Measurements from ENCODE around the gene GPBAR1.

The GPBAR1 gene

GRCh38 chr2:218295029-218295428 lies 34.2 kb downstream of the GPBAR1 start:
- Histone ChIP-seq H3K4me2 (ENCODE audit: low read depth, low read length, poor library complexity, severe bottlenecking) (no peak overlapping the region), H3K27me3 (ENCODE audit: low read length) (no peaks in the 10 kb centered on the region), H3K27ac (ENCODE audit: low read depth, low read length) (no peak overlapping the region), H3K9ac (ENCODE audit: low read length) (no peak overlapping the region), H3K36me3 (ENCODE audit: low read length) (no peaks in the 10 kb centered on the region), H3F3A (ENCODE audit: insufficient read depth) (no peaks in the 10 kb centered on the region), H3K4me3 (ENCODE audit: insufficient read depth, low read length, poor library complexity, severe bottlenecking) (no peak overlapping the region), H3K9me3 (ENCODE audit: insufficient read depth, low read length) (no peaks in the 10 kb centered on the region), H3K9me2 (replicated peaks; ENCODE audit: insufficient read depth, low read length) (no peaks in the 10 kb centered on the region), H2AFZ (ENCODE audit: low read depth, low read length, severe bottlenecking) (no peak overlapping the region), H3K79me2 (ENCODE audit: insufficient read depth, low read length) (no peaks in the 10 kb centered on the region), H4K20me1 (ENCODE audit: low read depth, low read length) (no peaks in the 10 kb centered on the region)
- TF ChIP-seq CTCF (IDR thresholded peaks at IDR 0.05; ENCODE audit: insufficient read depth, low read length, poor library complexity, severe bottlenecking) = no peak
- TF ChIP-seq EZH2phosphoT487 (conservative IDR thresholded peaks at IDR 0.05; ENCODE audit: low read length) = no peak

GRCh38 chr2:218296200-218296599 lies 35.4 kb downstream of the GPBAR1 start:
- no peaks in the 10 kb centered on the region for H3K9me2 ChIP-seq (replicated peaks; ENCODE audit: insufficient read depth, low read length)
- H3K27me3 ChIP-seq (ENCODE audit: low read length) = no peaks in the 10 kb centered on the region
- H2AFZ ChIP-seq (ENCODE audit: low read depth, low read length, severe bottlenecking) = no peak overlapping the region
- H4K20me1 ChIP-seq (ENCODE audit: low read depth, low read length) = no peaks in the 10 kb centered on the region
- no peaks in the 10 kb centered on the region for H3K9me3 ChIP-seq (ENCODE audit: insufficient read depth, low read length)
- H3K9ac ChIP-seq (ENCODE audit: low read length) = no peak overlapping the region
- H3K36me3 ChIP-seq (ENCODE audit: low read length) = no peaks in the 10 kb centered on the region
- no peaks in the 10 kb centered on the region for H3F3A ChIP-seq (ENCODE audit: insufficient read depth)
- no peak overlapping the region for H3K4me3 ChIP-seq (ENCODE audit: insufficient read depth, low read length, poor library complexity, severe bottlenecking)
- H3K79me2 ChIP-seq (ENCODE audit: insufficient read depth, low read length) = no peaks in the 10 kb centered on the region
- no peak overlapping the region for H3K27ac ChIP-seq (ENCODE audit: low read depth, low read length)
- TF ChIP-seq EZH2phosphoT487 (conservative IDR thresholded peaks at IDR 0.05; ENCODE audit: low read length) (no peak), CTCF (IDR thresholded peaks at IDR 0.05; ENCODE audit: insufficient read depth, low read length, poor library complexity, severe bottlenecking) (no peak)
- no peak overlapping the region for H3K4me2 ChIP-seq (ENCODE audit: low read depth, low read length, poor library complexity, severe bottlenecking)

GRCh38 chr2:218296847-218297246 lies 36.0 kb downstream of the GPBAR1 start:
- Histone ChIP-seq H3F3A (ENCODE audit: insufficient read depth) (no peaks in the 10 kb centered on the region), H3K27me3 (ENCODE audit: low read length) (no peaks in the 10 kb centered on the region), H3K9me3 (ENCODE audit: insufficient read depth, low read length) (no peaks in the 10 kb centered on the region), H3K79me2 (ENCODE audit: insufficient read depth, low read length) (no peaks in the 10 kb centered on the region), H3K9me2 (replicated peaks; ENCODE audit: insufficient read depth, low read length) (no peaks in the 10 kb centered on the region), H3K4me2 (ENCODE audit: low read depth, low read length, poor library complexity, severe bottlenecking) (no peak overlapping the region), H2AFZ (ENCODE audit: low read depth, low read length, severe bottlenecking) (no peak overlapping the region), H3K27ac (ENCODE audit: low read depth, low read length) (no peak overlapping the region), H3K4me3 (ENCODE audit: insufficient read depth, low read length, poor library complexity, severe bottlenecking) (no peak overlapping the region), H3K36me3 (ENCODE audit: low read length) (no peaks in the 10 kb centered on the region), H3K9ac (ENCODE audit: low read length) (no peak overlapping the region), H4K20me1 (ENCODE audit: low read depth, low read length) (no peaks in the 10 kb centered on the region)
- TF ChIP-seq EZH2phosphoT487 (conservative IDR thresholded peaks at IDR 0.05; ENCODE audit: low read length) (no peak), CTCF (IDR thresholded peaks at IDR 0.05; ENCODE audit: insufficient read depth, low read length, poor library complexity, severe bottlenecking) (no peak)

Measured in SU-DHL-6 (cell line).